NB4 (cell line): ENCODE data around the gene GPR34.

Experiments used
- CTCF ChIP-seq: IDR thresholded peaks from one replicate; pipeline ENCODE4 v1.5.1; 2012; ENCODE audit warnings: low read depth, low read length
- POLR2A ChIP-seq: IDR thresholded peaks from 2 replicates; pipeline ENCODE4 v1.6.1; 2011; ENCODE audit warnings: mild to moderate bottlenecking; ENCODE audit not compliant: insufficient read length; ENCODE audit errors: extremely low read depth

DNA sequence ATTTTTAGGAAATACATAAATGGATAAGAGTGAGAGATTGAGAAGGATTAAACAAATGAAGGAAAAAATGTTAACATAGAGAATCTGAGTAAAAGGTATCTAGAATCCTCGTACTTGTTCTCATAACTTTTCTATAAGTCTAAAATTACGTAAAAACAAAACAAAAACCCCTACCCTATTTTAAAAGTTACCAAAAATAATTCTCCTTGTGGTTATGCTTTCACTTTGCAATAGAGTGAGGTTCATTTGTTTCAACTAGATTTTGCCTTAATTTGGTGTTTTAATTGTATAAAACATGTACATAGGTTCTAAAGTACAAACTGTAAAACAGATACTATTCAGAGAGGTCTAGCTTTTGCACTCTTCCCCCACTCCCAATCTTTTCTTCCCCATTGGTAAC, 3.8 kb upstream of the GPR34 start:
- no peak for TF ChIP-seq POLR2A
- no peak for TF ChIP-seq CTCF
